Adrenal gland (tissue), 5 donors: ENCODE data around the gene GMDS.

Experiments
- POLR2A ChIP-seq, 2 donors: fragments of 450-650 bp; IDR thresholded peaks; one replicate each; pipeline ENCODE4 v1.6.1; 2017; ENCODE audit warnings: antibody characterized with exemption in 2 of 2, mild to moderate bottlenecking in 2 of 2, moderate library complexity in 1 of 2
- TF ChIP-seq, protein P1 (sequence below), 6 experiments: fragments of 450-650 bp in 4 of 6; fragments of 200-600 bp in 2 of 6; sonication (generic) in 1 of 6; IDR thresholded peaks; 1 replicate in 5 of 6; 2 replicates in 1 of 6; pipeline versions ENCODE4 v1.5.1 to v1.8.0; 2016 to 2021; ENCODE audit warnings: antibody characterized with exemption in 6 of 6, mild to moderate bottlenecking in 2 of 6, moderate library complexity in 1 of 6
- donor health status: DM: no; HTN: no; CAD: no.

DNA sequence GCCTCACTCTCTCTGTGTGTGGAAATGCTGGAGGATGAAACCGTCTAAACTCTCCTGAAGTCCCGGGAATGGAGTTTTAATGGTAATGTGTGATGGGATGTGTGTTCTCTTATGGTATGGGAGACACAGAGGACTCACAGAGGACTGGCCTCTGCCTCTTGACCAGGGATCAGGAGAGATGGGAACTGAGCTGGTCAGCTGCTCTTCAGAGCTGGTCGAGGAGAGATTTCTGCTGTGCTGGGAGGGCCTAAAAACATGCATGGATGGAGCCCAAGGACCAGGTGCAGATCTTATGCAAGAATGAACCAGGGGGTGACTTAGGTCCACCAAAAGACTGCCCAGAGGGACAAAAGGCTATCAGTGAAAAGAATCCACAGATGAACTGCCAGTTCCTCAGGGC, 27.3 kb upstream of the GMDS start:
- TF ChIP-seq, protein P1, sequence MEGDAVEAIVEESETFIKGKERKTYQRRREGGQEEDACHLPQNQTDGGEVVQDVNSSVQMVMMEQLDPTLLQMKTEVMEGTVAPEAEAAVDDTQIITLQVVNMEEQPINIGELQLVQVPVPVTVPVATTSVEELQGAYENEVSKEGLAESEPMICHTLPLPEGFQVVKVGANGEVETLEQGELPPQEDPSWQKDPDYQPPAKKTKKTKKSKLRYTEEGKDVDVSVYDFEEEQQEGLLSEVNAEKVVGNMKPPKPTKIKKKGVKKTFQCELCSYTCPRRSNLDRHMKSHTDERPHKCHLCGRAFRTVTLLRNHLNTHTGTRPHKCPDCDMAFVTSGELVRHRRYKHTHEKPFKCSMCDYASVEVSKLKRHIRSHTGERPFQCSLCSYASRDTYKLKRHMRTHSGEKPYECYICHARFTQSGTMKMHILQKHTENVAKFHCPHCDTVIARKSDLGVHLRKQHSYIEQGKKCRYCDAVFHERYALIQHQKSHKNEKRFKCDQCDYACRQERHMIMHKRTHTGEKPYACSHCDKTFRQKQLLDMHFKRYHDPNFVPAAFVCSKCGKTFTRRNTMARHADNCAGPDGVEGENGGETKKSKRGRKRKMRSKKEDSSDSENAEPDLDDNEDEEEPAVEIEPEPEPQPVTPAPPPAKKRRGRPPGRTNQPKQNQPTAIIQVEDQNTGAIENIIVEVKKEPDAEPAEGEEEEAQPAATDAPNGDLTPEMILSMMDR (IDR thresholded peaks at IDR 0.05): no peak
- no peak for TF ChIP-seq POLR2A (IDR thresholded peaks at IDR 0.05)
